Naive B cell (primary cell): ENCODE data around the gene BRCA1. TPM values are rescaled to one million over a fixed set of nuclear protein-coding genes. Genes with fewer than 3 reads are reported as not detected.
"Not testable (repeated sequence)": the region's sequence is repeated elsewhere in the genome, so short reads cannot be mapped to it uniquely, and the experiment has no call there.

Experiments used
- ATAC-seq, 2 donors: fragments of 150-1000 bp; cut with Tn5 transposase; 2 replicates each; pipeline ENCODE4 v1.10.0; 2021; ENCODE audit warnings: low read depth in 2 of 2, mild to moderate bottlenecking in 2 of 2, moderate library complexity in 2 of 2
- DNase-seq: peaks from one replicate; pipeline ENCODE4 v3.0.0; 2022
- H3K27ac Mint-ChIP-seq, 6 donors: one replicate each; pipeline ENCODE4 v1.8.0; 2020 to 2022; ENCODE audit warnings: mild to moderate bottlenecking in 6 of 6, mixed read lengths in 6 of 6, moderate library complexity in 5 of 6, inconsistent platforms in 2 of 6
- H3K27me3 Mint-ChIP-seq, 3 donors: one replicate each; pipeline ENCODE4 v1.8.0; 2021 to 2022; ENCODE audit warnings: mixed read lengths in 3 of 3, mild to moderate bottlenecking in 1 of 3
- H3K36me3 Mint-ChIP-seq, 2 donors: one replicate each; pipeline ENCODE4 v1.8.0; 2020 to 2022; ENCODE audit warnings: mixed read lengths in 2 of 2, inconsistent platforms in 1 of 2, mild to moderate bottlenecking in 1 of 2
- H3K4me1 Mint-ChIP-seq, 3 donors: one replicate each; pipeline ENCODE4 v1.8.0; 2020 to 2022; ENCODE audit warnings: mixed read lengths in 3 of 3, inconsistent platforms in 1 of 3, mild to moderate bottlenecking in 1 of 3, moderate library complexity in 1 of 3
- H3K4me3 Mint-ChIP-seq, 8 donors: one replicate each; pipeline ENCODE4 v1.8.0; 2020 to 2022; ENCODE audit warnings: mild to moderate bottlenecking in 8 of 8, mixed read lengths in 8 of 8, moderate library complexity in 8 of 8, inconsistent platforms in 2 of 8
- H3K9me3 Mint-ChIP-seq, 7 donors: one replicate each; pipeline ENCODE4 v1.8.0; 2020 to 2022; ENCODE audit warnings: mixed read lengths in 7 of 7, mild to moderate bottlenecking in 5 of 7, inconsistent platforms in 2 of 7, moderate library complexity in 1 of 7
- polyA plus RNA-seq, 6 donors: library from polyadenylated mRNA; unstranded; fragments of 300-500 nt; fragmentation: Illumina TruSeq; gene quantifications; one replicate each; pipeline ENCODE4 v1.2.3, GENCODE V29; 2021; ENCODE audit warnings: low read depth in 6 of 6

BRCA1 gene
- polyA plus RNA-seq, 6 donors from 2014 or later = 0.14 to 4.7 (median 3.5) TPM

- H3K27ac Mint-ChIP-seq = peak overlapping the region in 2 of 6 donors; percentile 18 to 60
- peaks cover 17 to 36% (median 19%) of the 10 kb centered on the region in 3 donors for H3K4me1 Mint-ChIP-seq
- peak overlapping the region in 1 of 8 donors; percentile 64 for H3K4me3 Mint-ChIP-seq
- H3K36me3 Mint-ChIP-seq = peaks cover 10 to 19% of the 10 kb centered on the region in 2 donors
- no peaks in the 10 kb centered on the region for H3K9me3 Mint-ChIP-seq
- H3K27me3 Mint-ChIP-seq = no peaks in the 10 kb centered on the region
- no peak for ATAC-seq
- DNase-seq = no peak
Observed at GRCh38 chr17:43010667-43011308, 114.4 kb downstream of the BRCA1 start.

DNA sequence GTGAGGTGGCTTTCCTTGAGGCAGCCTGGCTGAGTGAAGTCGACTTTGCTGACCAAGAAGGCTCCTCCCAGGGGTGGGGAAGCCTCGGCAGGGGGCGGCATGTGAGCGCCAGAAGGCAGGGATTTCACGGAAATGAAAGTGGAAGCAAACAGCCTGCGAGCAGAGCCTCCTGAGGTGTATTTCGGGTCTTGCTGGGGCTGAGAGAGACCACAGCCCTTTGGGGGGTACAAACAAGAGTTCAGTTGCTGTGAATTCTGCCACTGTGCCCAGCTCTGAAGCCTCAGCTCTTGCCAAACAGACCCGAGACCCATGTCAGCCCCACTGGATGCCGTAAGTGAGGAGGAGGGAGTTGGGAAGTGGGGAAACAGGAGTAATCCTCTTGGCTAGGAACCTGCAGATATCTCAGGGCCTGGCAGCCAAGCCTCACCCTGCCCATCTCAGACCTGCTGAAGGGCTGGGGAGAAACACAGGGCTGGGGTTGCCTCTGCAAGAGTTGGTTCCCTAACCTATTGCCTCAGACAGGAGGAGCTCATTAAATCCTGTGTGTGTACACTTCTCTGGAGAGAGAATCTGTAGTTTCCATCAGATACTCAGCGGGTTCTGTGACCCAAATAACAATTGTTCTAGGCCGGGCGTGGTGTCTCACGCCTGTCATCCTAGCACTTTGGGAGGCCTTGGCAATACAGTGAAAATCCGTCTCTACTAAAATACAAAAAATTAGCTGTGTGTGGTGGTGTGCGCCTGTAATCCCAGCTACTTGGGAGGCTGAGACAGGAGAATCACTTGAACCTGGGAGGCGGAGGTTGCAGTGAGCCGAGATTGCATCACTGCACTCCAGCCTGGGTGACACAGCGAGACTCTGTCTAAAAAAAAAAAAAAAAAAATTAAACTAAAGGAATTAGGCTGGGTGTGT, 118.3 kb downstream of the BRCA1 start, which contains the start of gene IFI35:
Gene IFI35 (plus strand): TSS at position 146 of the 913 bp plus-strand sequence. CDS start 164 bp downstream, at position 310.
- peak; percentile 86 for DNase-seq
- peak; percentile 99 to 100 for ATAC-seq
- Mint-ChIP-seq H3K36me3 (no peaks in the 10 kb centered on the region), H3K27ac (peak within 1 kb of the TSS; percentile 98 to 99 (median 99)), H3K4me1 (peaks cover 11 to 35% (median 12%) of the 10 kb centered on the region in 3 donors), H3K9me3 (no peaks in the 10 kb centered on the region), H3K27me3 (no peaks in the 10 kb centered on the region), H3K4me3 (peak within 1 kb of the TSS; percentile 97 to 100 (median 99))

- Mint-ChIP-seq H3K27me3 (no peaks in the 10 kb centered on the region), H3K36me3 (no peaks in the 10 kb centered on the region), H3K9me3 (peaks cover 0 to under 1% (median 0%) of the 10 kb centered on the region in 7 donors), H3K27ac (peak overlapping the region in 3 of 6 donors; percentile 38 to 89 (median 56)), H3K4me3 (peak overlapping the region in 1 of 8 donors; percentile 29), H3K4me1 (peaks cover 17 to 40% (median 20%) of the 10 kb centered on the region in 3 donors)
- DNase-seq (no peak), ATAC-seq (no peak)
Observed at GRCh38 chr17:43003542-43004172, 121.5 kb downstream of the BRCA1 start.

DNA sequence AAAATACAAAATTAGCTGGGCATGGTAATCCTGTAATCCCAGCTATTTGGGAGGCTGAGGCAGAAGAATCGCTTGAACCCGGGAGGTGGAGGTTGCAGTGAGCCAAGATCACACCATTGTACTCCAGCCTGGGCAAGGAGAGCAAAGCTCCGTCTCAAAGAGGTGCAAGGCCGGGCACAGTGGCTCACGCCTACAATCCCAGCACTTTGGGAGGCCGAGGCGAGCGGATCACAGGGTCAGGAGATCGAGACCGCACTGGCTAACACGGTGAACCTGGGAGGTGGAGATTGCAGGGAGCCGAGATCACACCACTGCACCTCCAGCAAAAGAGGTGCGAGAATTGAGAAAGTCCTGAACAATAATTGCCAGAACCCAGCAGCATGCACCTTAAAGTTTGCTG, 124.3 kb downstream of the BRCA1 start:
- DNase-seq, H3K9me3 Mint-ChIP-seq, H3K36me3 Mint-ChIP-seq, ATAC-seq, H3K27me3 Mint-ChIP-seq: not testable (repeated sequence)
- Mint-ChIP-seq H3K4me3 (peak overlapping the region in 1 of 8 donors; percentile 36), H3K4me1 (peaks cover 19 to 36% (median 25%) of the 10 kb centered on the region in 3 donors), H3K27ac (peak overlapping the region in 3 of 6 donors; percentile 41 to 66 (median 61))

- H3K4me1 Mint-ChIP-seq = peaks cover 29 to 43% (median 37%) of the 10 kb centered on the region in 3 donors
- ATAC-seq (no peak), DNase-seq (no peak)
- H3K27me3 Mint-ChIP-seq = no peaks in the 10 kb centered on the region
- peak overlapping the region; percentile 96 to 98 (median 98) for H3K27ac Mint-ChIP-seq
- H3K36me3 Mint-ChIP-seq = no peaks in the 10 kb centered on the region
- H3K4me3 Mint-ChIP-seq = peak overlapping the region; percentile 89 to 98 (median 92)
- H3K9me3 Mint-ChIP-seq = peaks cover 0 to 1% (median 0%) of the 10 kb centered on the region in 7 donors
Observed at GRCh38 chr17:42999003-42999525, 126.1 kb downstream of the BRCA1 start.

- DNase-seq = peak; percentile 97
- H3K27me3 Mint-ChIP-seq = no peaks in the 10 kb centered on the region
- H3K4me3 Mint-ChIP-seq = peak within 1 kb of the TSS; percentile 89 to 98 (median 92)
- peak within 1 kb of the TSS; percentile 96 to 98 (median 98) for H3K27ac Mint-ChIP-seq
- no peaks in the 10 kb centered on the region for H3K36me3 Mint-ChIP-seq
- H3K4me1 Mint-ChIP-seq = peaks cover 29 to 43% (median 37%) of the 10 kb centered on the region in 3 donors
- H3K9me3 Mint-ChIP-seq = peaks cover 0 to 1% (median 0%) of the 10 kb centered on the region in 7 donors
- peak; percentile 92 to 93 for ATAC-seq
Observed at GRCh38 chr17:42997984-42998938, 126.9 kb downstream of the BRCA1 start, which contains the start of gene RPL27. Gene RPL27, plus strand, starts transcription at chr17:42998419. Its CDS starts 332 bp downstream, at chr17:42998751.

GRCh38 chr17:42997390-42997983, 127.7 kb downstream of the BRCA1 start:
- no peaks in the 10 kb centered on the region for H3K36me3 Mint-ChIP-seq

More at GRCh38 chr17:42997390-42997983, 127.7 kb downstream of the BRCA1 start:
- Mint-ChIP-seq H3K4me3 (peak overlapping the region; percentile 89 to 98 (median 92)), H3K9me3 (peaks cover 0 to 1% (median 0%) of the 10 kb centered on the region in 7 donors), H3K27me3 (no peaks in the 10 kb centered on the region), H3K27ac (peak overlapping the region; percentile 96 to 98 (median 98)), H3K4me1 (peaks cover 29 to 47% (median 37%) of the 10 kb centered on the region in 3 donors)
- DNase-seq (no peak), ATAC-seq (no peak)

Other genes with a start within 250 kb of the BRCA1 start
- not detected for gene G6PC1, start 224.6 kb downstream of the BRCA1 start, polyA plus RNA-seq
- 10 to 100 TPM; 34.4 to 58.3 (median 41.2) TPM for gene AARSD1, start 160.9 kb downstream of the BRCA1 start, polyA plus RNA-seq
- gene PTGES3L, start 145.3 kb downstream of the BRCA1 start, polyA plus RNA-seq = under 1 TPM in 3 of 6 donors, not detected in 3; 0.33 to 0.47 (median 0.45) TPM
- 10 to 100 TPM; 15.3 to 39.6 (median 26.2) TPM for gene RUNDC1, start 144.8 kb downstream of the BRCA1 start, polyA plus RNA-seq
- 1,000 to 10,000 TPM; 1,305 to 2,435 (median 1,972) TPM for gene RPL27, start 126.9 kb downstream of the BRCA1 start, polyA plus RNA-seq
- 10 to 100 TPM; 47.6 to 83.6 (median 59.1) TPM for gene IFI35, start 118.6 kb downstream of the BRCA1 start, polyA plus RNA-seq
- 10 to 100 TPM; 63.2 to 76.5 (median 74.6) TPM for gene VAT1, start 103.0 kb downstream of the BRCA1 start, polyA plus RNA-seq
- under 1 TPM in 5 of 6 donors, not detected in 1; 0.11 to 0.30 (median 0.22) TPM for gene RND2, start 100.1 kb downstream of the BRCA1 start, polyA plus RNA-seq
- 10 to 100 TPM; 42.9 to 55.5 (median 49.9) TPM for gene NBR1, start 45.9 kb upstream of the BRCA1 start, polyA plus RNA-seq
- 10 to 100 TPM in 4 of 6 donors, 1 to 10 TPM in 2; 9.1 to 18.2 (median 12.0) TPM for gene TMEM106A, start 86.5 kb upstream of the BRCA1 start, polyA plus RNA-seq
- gene CCDC200, start 103.3 kb upstream of the BRCA1 start, polyA plus RNA-seq = 1 to 10 TPM in 2 of 6 donors, under 1 TPM in 2, not detected in 2; 0.45 to 8.1 (median 0.96) TPM
- not detected for gene RNU2-1, start 108.6 kb upstream of the BRCA1 start, polyA plus RNA-seq